ENCODE results near the gene NOX3. TPM values are rescaled to one million over a fixed set of nuclear protein-coding genes. Genes with fewer than 3 reads are reported as not detected.

NOX3 gene
- total and polyA plus RNA-seq, 2 experiments from 2014 or later = not detected

GRCh38 chr6:155354167-155354566 lies 101.5 kb downstream of the NOX3 start:
- Histone ChIP-seq H4K20me1 (ENCODE audit: insufficient read depth, poor library complexity, severe bottlenecking) (no peaks in the 10 kb centered on the region), H3K4me3 (no peak overlapping the region), H3K79me2 (no peaks in the 10 kb centered on the region), H3K9me2 (replicated peaks; ENCODE audit: insufficient read depth) (no peaks in the 10 kb centered on the region), H3K4me1 (ENCODE audit: insufficient read depth) (no peaks in the 10 kb centered on the region), H2AFZ (no peak overlapping the region), H3K9me3 (ENCODE audit: low read depth) (no peaks in the 10 kb centered on the region), H3K27me3 (no peaks in the 10 kb centered on the region), H3K4me2 (no peak overlapping the region), H3K27ac (no peak overlapping the region), H3K36me3 (replicated peaks; ENCODE audit: insufficient read depth, low read depth) (no peaks in the 10 kb centered on the region)
- TF ChIP-seq EZH2 (IDR thresholded peaks at IDR 0.05; ENCODE audit: borderline replicate concordance) = no peak
- no peak for TF ChIP-seq EZH2phosphoT487 (IDR thresholded peaks at IDR 0.05; ENCODE audit: low read depth, severe bottlenecking, unreplicated experiment)
- no peak for TF ChIP-seq CTCF (IDR thresholded peaks at IDR 0.05; ENCODE audit: poor library complexity)
- DNase-seq (ENCODE audit: low spot score) = no peak

GRCh38 chr6:155352811-155353210 lies 102.8 kb downstream of the NOX3 start:
- Histone ChIP-seq H3K4me3 (no peak overlapping the region), H3K79me2 (no peaks in the 10 kb centered on the region), H3K36me3 (replicated peaks; ENCODE audit: insufficient read depth, low read depth) (no peaks in the 10 kb centered on the region), H3K4me1 (ENCODE audit: insufficient read depth) (no peaks in the 10 kb centered on the region), H2AFZ (no peak overlapping the region), H3K4me2 (no peak overlapping the region), H3K9me2 (replicated peaks; ENCODE audit: insufficient read depth) (no peaks in the 10 kb centered on the region), H3K27me3 (no peaks in the 10 kb centered on the region), H3K27ac (no peak overlapping the region), H3K9me3 (ENCODE audit: low read depth) (no peaks in the 10 kb centered on the region), H4K20me1 (ENCODE audit: insufficient read depth, poor library complexity, severe bottlenecking) (no peaks in the 10 kb centered on the region)
- no peak for DNase-seq (ENCODE audit: low spot score)
- no peak for TF ChIP-seq EZH2 (IDR thresholded peaks at IDR 0.05; ENCODE audit: borderline replicate concordance)
- TF ChIP-seq CTCF (IDR thresholded peaks at IDR 0.05; ENCODE audit: poor library complexity) = no peak
- TF ChIP-seq EZH2phosphoT487 (IDR thresholded peaks at IDR 0.05; ENCODE audit: low read depth, severe bottlenecking, unreplicated experiment) = no peak

GRCh38 chr6:155352130-155352420 lies 103.6 kb downstream of the NOX3 start:
- Histone ChIP-seq H4K20me1 (ENCODE audit: insufficient read depth, poor library complexity, severe bottlenecking) (no peaks in the 10 kb centered on the region), H3K79me2 (no peaks in the 10 kb centered on the region), H3K9me2 (replicated peaks; ENCODE audit: insufficient read depth) (no peaks in the 10 kb centered on the region), H3K27me3 (no peaks in the 10 kb centered on the region), H3K27ac (no peak overlapping the region), H3K9me3 (ENCODE audit: low read depth) (no peaks in the 10 kb centered on the region), H3K4me2 (no peak overlapping the region), H3K4me3 (no peak overlapping the region), H3K36me3 (replicated peaks; ENCODE audit: insufficient read depth, low read depth) (no peaks in the 10 kb centered on the region), H3K4me1 (ENCODE audit: insufficient read depth) (no peaks in the 10 kb centered on the region), H2AFZ (no peak overlapping the region)
- 89% methylated on average over 4 of the region's 4 CpGs for WGBS (ENCODE audit: low lambda C conversion rate, missing lambda C conversion rate)
- no peak for DNase-seq (ENCODE audit: low spot score)
- TF ChIP-seq CTCF (IDR thresholded peaks at IDR 0.05; ENCODE audit: poor library complexity) = no peak
- TF ChIP-seq EZH2phosphoT487 (IDR thresholded peaks at IDR 0.05; ENCODE audit: low read depth, severe bottlenecking, unreplicated experiment) = no peak
- TF ChIP-seq EZH2 (IDR thresholded peaks at IDR 0.05; ENCODE audit: borderline replicate concordance) = no peak
